ENCODE data around the gene VPS52. TPM values are rescaled to one million over a fixed set of nuclear protein-coding genes. Genes with fewer than 3 reads are reported as not detected.

VPS52 gene
- total RNA-seq, 1 donor from 2014 or later: 30.6 TPM

- no peaks in the 10 kb centered on the region for H3K9me3 ChIP-seq (ENCODE audit: insufficient read depth, low read depth, low read length)
These were observed 44.3 kb upstream of the VPS52 start for GRCh38 chr6:33315793-33316602.

GRCh38 chr6:33314943-33315792 is 43.5 kb upstream of the VPS52 start:
- Mint-ChIP-seq H3K4me3 (ENCODE audit: unreplicated experiment) (peak overlapping the region; percentile 98), H3K9me3 (ENCODE audit: unreplicated experiment) (no peaks in the 10 kb centered on the region), H3K36me3 (ENCODE audit: low read depth, unreplicated experiment) (peaks cover 10% of the 10 kb centered on the region), H3K27ac (ENCODE audit: unreplicated experiment) (peak overlapping the region; percentile 98), H3K27me3 (ENCODE audit: low read depth, unreplicated experiment) (no peaks in the 10 kb centered on the region), H3K4me1 (ENCODE audit: low read depth, unreplicated experiment) (peaks cover 21% of the 10 kb centered on the region)
- peak overlapping the region; percentile 62 for H2AFZ ChIP-seq (ENCODE audit: low read depth, low read length)
- TF ChIP-seq, protein P1, sequence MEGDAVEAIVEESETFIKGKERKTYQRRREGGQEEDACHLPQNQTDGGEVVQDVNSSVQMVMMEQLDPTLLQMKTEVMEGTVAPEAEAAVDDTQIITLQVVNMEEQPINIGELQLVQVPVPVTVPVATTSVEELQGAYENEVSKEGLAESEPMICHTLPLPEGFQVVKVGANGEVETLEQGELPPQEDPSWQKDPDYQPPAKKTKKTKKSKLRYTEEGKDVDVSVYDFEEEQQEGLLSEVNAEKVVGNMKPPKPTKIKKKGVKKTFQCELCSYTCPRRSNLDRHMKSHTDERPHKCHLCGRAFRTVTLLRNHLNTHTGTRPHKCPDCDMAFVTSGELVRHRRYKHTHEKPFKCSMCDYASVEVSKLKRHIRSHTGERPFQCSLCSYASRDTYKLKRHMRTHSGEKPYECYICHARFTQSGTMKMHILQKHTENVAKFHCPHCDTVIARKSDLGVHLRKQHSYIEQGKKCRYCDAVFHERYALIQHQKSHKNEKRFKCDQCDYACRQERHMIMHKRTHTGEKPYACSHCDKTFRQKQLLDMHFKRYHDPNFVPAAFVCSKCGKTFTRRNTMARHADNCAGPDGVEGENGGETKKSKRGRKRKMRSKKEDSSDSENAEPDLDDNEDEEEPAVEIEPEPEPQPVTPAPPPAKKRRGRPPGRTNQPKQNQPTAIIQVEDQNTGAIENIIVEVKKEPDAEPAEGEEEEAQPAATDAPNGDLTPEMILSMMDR (IDR thresholded peaks at IDR 0.05; ENCODE audit: insufficient read depth, low read depth, low read length): no peak
- no peak for TF ChIP-seq EZH2 (IDR thresholded peaks at IDR 0.05; ENCODE audit: insufficient read depth, low read length)
- peak overlapping the region; percentile 84 for H3K4me3 ChIP-seq (ENCODE audit: insufficient read depth, low read depth, low read length)
- H3K9me3 ChIP-seq (ENCODE audit: insufficient read depth, low read depth, low read length): no peaks in the 10 kb centered on the region
- no peaks in the 10 kb centered on the region for H3K27me3 ChIP-seq (ENCODE audit: insufficient read depth, low read length)
- H3K27ac ChIP-seq (ENCODE audit: low read depth, low read length): peak overlapping the region; percentile 82
- peak overlapping the region; percentile 89 for H3K9ac ChIP-seq (ENCODE audit: low read length)
- H4K20me1 ChIP-seq (ENCODE audit: insufficient read depth, low read length): peaks cover 27% of the 10 kb centered on the region
- FAIRE-seq (no peak), DNase-seq (ENCODE audit: low read depth) (no peak)
- peaks cover 48% of the 10 kb centered on the region for H3K4me1 ChIP-seq (ENCODE audit: insufficient read depth, low read length)
- H3K36me3 ChIP-seq (ENCODE audit: insufficient read depth, low read length): peaks cover 19% of the 10 kb centered on the region
- H3K4me2 ChIP-seq (ENCODE audit: low read length): peak overlapping the region; percentile 100
- H3K79me2 ChIP-seq (ENCODE audit: insufficient read depth, low read length): peaks cover 67% of the 10 kb centered on the region

More at GRCh38 chr6:33315793-33316602, 44.3 kb upstream of the VPS52 start:
- no peak overlapping the region for H3K9ac ChIP-seq (ENCODE audit: low read length)
- peaks cover 69% of the 10 kb centered on the region for H3K79me2 ChIP-seq (ENCODE audit: insufficient read depth, low read length)
- H3K27me3 ChIP-seq (ENCODE audit: insufficient read depth, low read length): no peaks in the 10 kb centered on the region
- no peak overlapping the region for H3K27ac ChIP-seq (ENCODE audit: low read depth, low read length)
- Mint-ChIP-seq H3K4me3 (ENCODE audit: unreplicated experiment) (peak overlapping the region; percentile 81), H3K27me3 (ENCODE audit: low read depth, unreplicated experiment) (no peaks in the 10 kb centered on the region), H3K4me1 (ENCODE audit: low read depth, unreplicated experiment) (peaks cover 27% of the 10 kb centered on the region), H3K9me3 (ENCODE audit: unreplicated experiment) (no peaks in the 10 kb centered on the region), H3K27ac (ENCODE audit: unreplicated experiment) (no peak overlapping the region), H3K36me3 (ENCODE audit: low read depth, unreplicated experiment) (peaks cover 11% of the 10 kb centered on the region)
- peaks cover 25% of the 10 kb centered on the region for H3K36me3 ChIP-seq (ENCODE audit: insufficient read depth, low read length)
- no peak overlapping the region for H3K4me2 ChIP-seq (ENCODE audit: low read length)
- no peak overlapping the region for H2AFZ ChIP-seq (ENCODE audit: low read depth, low read length)
- FAIRE-seq (no peak), DNase-seq (ENCODE audit: low read depth) (no peak)
- H4K20me1 ChIP-seq (ENCODE audit: insufficient read depth, low read length): peaks cover 30% of the 10 kb centered on the region
- no peak overlapping the region for H3K4me3 ChIP-seq (ENCODE audit: insufficient read depth, low read depth, low read length)
- peaks cover 56% of the 10 kb centered on the region for H3K4me1 ChIP-seq (ENCODE audit: insufficient read depth, low read length)
- TF ChIP-seq, protein P1 (IDR thresholded peaks at IDR 0.05; ENCODE audit: insufficient read depth, low read depth, low read length): no peak
- TF ChIP-seq EZH2 (IDR thresholded peaks at IDR 0.05; ENCODE audit: insufficient read depth, low read length): no peak

All from astrocyte (in vitro differentiated cells and primary cell).